Esophagus mucosa (tissue), 1 donor: ENCODE measurements around the gene BIN1. TPM values are rescaled to one million over a fixed set of nuclear protein-coding genes. Genes with fewer than 3 reads are reported as not detected.

Source experiments
- ATAC-seq: fragments of 200-7000 bp; cut with Tn5 transposase; one replicate; pipeline ENCODE4 v1.9.1; 2020
- total RNA-seq: library from RNA; stranded (reverse); gene quantifications from one replicate; pipeline ENCODE4 v1.2.4, GENCODE V29; 2023
- donor health status: DM: yes; HTN: yes; CAD: no.

The BIN1 gene, protein sequence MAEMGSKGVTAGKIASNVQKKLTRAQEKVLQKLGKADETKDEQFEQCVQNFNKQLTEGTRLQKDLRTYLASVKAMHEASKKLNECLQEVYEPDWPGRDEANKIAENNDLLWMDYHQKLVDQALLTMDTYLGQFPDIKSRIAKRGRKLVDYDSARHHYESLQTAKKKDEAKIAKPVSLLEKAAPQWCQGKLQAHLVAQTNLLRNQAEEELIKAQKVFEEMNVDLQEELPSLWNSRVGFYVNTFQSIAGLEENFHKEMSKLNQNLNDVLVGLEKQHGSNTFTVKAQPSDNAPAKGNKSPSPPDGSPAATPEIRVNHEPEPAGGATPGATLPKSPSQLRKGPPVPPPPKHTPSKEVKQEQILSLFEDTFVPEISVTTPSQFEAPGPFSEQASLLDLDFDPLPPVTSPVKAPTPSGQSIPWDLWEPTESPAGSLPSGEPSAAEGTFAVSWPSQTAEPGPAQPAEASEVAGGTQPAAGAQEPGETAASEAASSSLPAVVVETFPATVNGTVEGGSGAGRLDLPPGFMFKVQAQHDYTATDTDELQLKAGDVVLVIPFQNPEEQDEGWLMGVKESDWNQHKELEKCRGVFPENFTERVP
- total RNA-seq = 4.5 TPM

DNA sequence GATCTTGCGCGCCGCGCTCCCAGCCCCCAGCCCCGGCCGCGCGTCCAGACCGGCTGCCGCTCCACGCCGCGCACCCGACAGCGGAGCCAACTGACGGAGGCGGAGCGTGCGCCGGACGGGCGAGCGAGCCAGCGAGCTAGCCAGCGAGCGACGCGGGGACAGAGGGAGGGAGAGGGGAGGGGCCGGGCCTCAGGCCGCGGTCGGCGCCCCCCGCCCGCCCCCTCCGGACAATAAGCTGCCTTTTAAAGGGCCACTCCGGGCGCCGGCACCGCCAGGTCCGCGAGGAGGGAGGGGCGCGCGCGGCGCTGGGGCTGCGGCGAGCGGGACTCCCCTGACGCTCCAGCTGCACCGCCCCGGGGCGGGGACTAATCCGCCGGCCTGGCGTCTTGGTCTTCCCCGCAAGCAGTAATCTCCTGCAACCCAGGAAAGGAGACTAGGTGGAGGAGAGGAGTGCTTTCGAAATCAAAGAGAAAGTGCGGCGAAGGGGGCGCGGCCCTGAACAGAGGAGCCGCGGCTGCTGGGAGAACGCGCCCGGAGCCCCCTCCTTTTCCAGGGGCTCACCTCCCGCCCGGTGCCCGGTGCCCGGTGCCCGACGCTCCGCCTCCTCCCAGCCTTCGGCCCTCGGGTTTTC is at the start of gene BIN1:
Gene BIN1, minus strand, starts transcription at position 164 of the 631 bp plus-strand sequence. CDS start 211 bp downstream, outside the sequence.
- peak; percentile 83 for ATAC-seq

DNA sequence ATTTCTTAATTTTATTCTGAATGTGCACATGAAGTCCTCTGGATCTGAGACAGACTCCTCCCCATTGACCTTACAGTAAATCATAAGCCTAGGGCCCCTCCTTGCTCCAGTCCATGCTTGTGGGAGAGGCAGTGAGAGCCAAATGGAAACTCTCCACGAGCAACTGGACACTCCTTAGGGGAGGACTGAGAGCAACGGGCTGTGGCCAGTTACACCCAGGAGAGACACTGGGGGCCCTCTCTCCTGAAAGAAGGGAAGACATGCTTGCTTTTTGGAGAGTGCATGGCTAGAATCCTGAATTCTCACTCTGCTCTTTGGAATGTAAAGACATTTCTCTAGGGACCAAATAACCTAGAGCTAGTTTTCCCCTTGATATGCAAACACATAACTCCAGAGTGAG is 49.0 kb upstream of the BIN1 start:
- ATAC-seq = peak; percentile 45

DNA sequence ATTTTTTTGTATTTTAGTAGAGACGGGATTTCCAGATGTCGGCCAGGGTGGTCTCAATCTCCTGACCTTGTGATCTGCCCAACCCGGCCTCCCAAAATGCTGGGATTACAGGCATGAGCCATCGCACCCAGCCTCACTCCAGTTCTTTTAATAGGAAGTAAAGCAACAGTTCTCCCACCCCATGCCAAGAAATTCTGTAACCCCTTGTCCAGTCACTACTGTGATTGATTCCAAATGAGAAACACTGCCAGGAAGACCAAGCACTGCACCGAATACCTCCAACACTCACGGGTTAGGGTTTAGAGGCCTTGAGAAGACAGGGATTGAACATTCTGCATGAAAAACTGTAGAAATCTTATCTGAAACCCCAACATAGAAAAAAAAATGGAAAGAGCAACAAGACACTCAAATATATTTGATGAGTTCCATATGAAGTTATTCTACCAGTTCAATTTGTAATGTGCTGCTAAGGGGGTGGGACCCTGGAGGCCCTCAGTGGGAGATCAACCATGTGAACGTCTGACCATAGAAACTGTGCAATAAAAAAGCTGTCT is 48.2 kb upstream of the BIN1 start:
- ATAC-seq = no peak

DNA sequence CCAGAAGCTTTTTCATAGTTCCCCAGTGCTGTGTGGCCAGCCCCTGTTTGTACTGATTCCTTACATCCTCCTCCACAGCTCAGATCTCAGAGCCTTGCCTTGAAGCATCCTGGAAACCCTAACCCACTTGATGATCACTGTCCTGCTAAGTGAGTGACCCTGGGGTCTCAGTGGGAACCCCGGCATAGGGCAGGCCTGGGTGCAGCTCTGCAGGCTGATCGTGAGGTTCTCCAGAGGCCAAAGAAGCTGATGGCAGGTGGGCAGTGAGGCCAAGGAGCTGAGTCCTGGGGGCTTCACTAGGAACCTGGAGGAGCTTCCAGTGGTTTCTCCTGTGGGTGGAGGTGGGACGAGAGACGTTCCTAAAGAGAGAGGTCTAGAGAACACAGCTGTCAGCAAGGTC is 47.4 kb upstream of the BIN1 start:
- ATAC-seq = peak; percentile 17

DNA sequence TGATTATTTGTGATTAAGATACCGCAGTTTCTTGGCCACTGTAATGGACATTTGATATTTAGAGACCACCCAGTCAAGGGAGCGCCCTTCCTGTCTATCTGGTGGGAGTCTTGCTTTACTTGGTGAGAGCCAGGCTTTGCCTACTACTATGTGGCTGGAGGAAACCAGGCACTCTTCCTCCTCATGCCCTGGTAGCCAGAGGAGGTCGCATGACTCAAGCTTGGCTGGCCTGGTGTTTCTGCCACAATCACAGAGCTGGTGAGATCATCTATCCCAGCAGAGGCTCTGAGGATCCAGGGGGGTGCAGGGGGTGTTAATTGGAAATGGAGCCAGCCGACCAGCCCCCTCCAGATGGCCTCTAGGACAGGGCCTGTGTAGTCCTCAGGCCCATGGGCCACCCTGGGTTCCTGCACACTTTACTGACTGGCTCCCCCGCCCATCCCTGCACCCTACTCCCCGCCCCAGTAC is 46.8 kb upstream of the BIN1 start:
- ATAC-seq = peak; percentile 71

DNA sequence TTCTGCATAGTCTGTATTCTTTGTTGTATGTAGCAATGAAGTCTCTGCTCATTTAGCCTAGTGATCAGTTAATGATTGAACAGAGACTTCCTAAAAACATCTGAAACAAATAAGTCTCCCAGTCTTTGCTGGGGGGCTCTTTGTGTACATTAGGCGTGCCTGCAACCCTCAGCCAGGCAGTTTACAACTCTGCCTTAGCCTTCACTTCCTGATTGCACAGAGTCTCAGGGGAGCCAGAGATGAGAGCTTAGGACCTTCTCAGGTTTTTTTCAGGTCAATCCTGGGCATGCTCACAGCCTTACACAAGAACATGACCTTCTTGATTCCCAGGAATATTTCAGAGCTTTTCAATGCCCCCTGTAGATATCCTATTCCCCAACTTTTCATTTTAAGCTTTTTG is 44.0 kb upstream of the BIN1 start:
- ATAC-seq = no peak

DNA sequence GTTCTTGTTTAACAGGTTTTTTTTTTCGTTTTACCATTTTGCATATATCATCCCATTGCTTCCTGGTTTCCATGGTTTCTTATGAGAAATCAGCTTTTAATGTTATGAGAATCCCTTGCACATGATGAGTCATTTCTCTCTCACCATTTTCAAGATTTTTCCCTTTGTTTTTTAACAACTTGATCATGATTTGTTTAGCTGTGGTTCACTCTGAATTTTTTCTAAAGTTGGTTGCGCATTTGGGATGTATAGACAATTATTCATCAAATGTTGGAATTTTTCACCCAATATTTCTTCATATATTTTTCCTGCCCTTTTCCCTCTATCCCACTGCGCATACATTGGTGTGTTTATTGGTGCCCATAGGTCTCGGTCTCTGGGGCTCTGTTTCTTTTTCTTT is 42.4 kb upstream of the BIN1 start:
- no peak for ATAC-seq

DNA sequence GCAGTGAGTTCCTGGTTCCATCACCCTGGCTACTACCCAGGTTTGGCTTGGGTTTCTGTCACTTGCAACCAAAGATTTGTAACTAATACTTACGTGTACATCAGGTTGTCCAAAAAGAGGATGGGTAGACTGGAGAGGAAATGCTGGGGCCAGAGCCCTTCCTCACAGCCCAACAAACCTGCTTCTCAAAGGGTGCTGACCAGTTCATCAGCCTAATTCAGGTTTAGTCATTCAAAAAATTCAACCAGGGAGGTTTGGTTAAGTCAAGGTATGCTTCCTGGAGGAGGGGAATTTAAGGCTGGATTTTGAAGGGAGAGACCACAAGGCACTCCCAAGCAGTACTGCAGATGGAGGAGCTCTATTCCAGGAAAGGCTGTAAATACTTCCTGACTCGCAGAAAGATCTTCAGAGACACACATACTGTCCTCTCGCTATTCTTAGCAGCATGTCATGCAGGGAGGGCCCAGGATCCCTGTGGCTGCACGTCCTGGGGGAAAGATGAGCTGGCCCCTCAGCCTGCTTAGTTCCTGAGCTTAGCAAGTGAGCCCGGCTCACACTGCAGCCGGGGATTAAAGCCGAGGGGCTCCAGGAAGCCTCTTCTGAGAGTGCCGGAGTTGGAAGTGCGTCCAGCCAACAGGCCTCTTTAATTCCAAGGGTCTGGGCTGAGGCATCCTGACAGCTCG is 40.0 kb upstream of the BIN1 start:
- peak; percentile 79 for ATAC-seq

DNA sequence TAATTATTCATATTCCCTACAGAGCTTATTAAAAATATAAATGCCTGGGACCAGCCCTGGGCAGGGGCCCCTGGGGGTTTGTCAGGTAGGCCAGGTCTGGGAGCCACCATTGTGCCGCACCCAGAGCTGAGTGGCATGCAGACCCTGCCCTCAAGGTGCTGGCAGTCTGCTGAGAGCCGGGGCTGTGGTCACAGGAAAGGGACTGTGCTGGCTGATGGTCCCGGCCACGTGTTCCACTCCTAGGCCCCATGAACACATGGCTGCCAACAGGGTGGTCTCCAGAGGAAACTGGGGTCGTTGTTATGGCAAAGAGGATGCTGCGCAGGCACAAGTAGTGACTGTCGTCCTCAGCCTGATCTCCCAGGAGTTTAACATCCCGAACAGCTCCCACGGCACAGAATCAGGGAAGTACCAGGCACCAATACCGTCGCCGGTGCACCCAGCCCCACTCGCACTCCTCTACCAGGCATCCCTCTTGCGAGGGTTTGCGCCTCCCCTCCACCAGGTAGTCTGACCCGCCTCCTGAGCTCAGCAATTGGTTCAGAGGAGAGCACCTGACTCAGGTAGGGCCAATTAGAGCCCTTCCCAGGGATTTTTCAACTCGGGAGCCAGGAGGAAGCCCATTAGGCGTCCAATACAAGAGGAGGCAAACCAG is 39.2 kb upstream of the BIN1 start:
- no peak for ATAC-seq

DNA sequence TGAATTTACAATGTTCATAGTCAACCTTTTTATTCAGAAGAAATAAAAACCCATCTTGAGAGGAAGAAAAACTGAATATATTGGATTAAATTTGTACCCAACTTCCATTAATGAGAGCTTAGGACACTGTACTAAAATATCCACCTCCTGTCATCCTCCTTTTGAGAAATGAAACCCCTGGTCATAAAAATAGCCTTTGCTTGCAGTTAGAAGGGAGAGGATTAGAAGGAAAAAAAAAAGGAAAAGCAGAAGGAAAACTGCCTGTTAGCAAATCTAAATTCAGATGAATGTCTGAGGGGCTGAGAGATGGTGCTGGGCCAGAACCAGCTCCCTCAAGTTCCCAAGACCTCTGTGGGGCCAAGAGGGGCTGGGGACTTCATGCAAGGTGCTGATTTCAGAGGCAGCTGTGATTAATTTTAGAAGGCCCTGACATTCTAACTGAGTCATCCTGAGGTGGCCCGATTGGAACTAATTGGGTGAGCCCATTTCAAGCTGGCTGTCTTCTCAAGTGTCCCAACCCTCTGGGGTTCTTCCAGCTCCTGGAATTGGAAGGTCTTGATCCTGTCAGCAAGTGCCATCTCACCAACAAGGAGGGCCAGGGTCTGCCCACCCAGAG is 38.4 kb upstream of the BIN1 start:
- peak; percentile 33 for ATAC-seq

DNA sequence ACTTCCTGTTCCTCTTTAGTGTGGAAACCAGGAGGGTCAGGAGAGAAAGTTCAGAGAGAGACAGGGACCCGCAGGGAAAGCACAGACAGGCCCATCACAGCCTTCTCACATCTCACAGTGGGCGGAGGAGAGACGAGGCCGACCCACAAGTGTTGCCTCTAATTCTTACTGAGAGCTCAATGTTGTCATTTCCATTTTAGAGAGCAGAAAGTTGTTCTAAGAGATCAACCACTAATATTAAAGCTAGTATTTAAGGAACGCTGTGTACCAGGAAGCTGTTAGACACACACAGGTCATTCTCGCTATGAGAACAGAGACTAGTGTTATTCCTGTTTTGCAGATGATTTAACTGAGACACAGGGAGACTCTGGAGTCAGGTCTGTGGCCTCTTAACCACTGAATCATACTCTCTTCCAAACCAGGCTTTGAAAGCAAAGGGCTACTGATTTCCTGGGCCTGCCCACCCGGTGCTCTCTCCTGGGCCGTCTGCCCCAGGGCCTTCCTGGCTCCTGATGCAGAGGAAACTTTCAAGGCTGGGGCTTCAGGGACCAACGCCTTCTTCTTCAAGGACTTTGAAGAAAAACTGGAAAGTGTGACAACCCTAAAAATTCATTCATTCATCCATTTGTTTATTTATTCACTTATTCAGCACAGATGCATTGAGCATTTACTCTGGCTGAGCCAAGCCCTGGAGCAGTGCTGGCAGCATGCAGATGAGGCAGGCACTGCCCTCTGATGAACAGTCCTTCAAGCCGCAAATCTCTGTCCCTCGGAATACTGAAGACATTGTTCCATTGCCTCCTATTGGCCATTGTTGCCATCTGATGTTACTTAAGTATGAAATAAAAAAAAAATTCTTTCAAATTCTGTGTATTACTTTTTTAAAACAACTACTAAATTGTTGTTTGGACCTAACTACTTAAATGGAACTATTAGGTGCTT is 37.2 kb upstream of the BIN1 start:
- ATAC-seq = peak; percentile 65

DNA sequence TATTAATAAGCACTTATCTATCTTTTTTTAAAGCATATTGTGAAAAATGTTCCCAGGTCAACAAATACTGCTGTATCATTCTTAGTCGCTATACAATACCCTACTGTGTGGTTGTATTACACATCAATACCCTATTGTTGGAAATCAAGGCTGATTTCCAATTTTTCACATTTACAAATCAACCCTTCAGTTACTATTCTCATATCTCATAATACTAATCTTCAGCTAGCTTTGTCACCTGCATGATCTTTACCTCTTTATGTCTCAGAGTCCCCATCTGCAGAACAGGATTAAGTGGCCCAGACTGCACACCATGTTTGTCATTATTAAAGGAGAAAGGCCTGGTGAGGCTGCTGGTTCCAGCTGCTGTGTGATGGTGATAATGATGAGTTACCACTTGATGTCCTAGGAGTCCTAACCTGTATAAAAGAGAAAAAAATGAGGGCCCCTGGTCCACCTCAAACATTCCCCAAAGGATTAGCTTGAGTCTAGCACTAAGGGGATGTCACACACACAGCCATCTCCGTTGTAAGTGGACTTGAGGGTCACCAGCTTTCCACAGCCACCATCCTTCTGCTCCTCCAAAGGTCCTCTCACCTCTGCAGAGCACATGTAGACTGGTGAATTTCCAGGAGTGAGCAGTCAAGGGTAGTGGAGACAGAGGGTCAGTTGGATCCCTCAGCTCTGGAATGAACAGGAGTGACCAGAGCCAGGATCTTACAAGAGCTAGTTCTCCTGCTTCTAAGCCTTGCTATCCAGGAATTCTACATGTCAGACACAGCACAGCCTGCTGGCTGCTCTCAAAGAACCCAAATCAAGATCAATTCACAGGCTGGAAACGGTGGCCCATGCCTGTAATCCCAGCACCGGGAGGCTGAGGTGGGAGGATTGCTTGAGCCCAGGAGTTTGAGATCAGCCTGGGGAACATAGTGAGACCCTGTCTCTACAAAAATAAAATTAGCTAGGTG is 36.0 kb upstream of the BIN1 start:
- no peak for ATAC-seq

DNA sequence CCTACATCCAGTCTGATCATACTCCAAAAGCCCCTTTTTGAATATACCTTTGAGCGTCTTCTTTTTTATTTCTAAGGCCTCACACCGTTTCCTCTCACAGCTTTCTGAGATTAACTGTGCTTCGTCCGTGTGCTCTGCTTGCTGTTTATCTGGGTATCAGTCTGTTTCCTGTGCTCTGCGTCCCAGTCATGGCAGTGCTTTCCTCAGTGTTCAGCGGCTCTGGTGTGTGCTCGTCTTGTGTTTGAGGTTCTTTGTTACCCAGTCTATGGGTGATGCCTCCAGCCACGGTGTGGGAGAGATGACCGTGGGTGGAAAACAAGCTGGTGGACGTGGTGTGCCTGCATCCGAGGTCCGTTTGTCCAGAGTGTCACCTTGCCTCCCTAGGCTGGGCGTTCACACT is 33.6 kb upstream of the BIN1 start:
- ATAC-seq = no peak

DNA sequence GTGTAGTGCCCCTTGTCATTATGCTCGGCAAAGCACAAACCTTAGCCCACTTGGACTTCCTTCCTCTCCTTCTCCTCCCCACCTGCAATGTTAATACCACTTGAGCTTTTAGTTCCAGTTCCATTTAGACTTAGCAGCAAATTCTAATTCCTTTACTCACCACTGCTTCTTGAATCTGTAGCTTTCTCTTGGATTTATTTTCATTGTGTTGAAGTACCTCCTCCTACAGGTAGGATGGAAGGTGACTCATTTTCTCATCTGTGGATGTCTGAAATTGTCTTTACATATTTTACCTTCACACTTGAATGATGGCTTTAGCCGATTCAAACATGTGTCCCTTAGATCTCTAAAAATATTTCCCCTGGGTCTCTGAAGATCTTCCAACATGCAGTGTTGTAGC is 32.8 kb upstream of the BIN1 start:
- ATAC-seq = peak; percentile 72

DNA sequence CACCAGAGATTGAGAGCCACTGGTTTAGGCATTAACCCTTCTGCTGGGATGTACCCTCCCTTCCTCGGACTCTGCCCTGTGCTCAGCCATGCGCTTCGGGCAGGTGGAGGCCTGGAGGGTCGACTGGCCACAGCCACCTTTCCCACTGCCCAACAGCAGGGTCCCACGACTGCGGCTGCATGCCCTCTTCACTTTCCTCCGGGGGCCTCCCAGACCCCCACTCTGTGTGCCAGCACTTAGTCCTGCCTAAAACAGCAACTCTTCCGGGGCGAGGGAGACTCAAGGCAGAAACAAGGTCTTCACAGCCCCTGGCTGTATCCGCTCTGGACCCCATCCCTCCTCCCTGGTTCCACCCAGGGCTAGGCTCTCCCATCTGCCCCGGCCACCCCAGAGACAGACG is 31.3 kb upstream of the BIN1 start:
- ATAC-seq = no peak

DNA sequence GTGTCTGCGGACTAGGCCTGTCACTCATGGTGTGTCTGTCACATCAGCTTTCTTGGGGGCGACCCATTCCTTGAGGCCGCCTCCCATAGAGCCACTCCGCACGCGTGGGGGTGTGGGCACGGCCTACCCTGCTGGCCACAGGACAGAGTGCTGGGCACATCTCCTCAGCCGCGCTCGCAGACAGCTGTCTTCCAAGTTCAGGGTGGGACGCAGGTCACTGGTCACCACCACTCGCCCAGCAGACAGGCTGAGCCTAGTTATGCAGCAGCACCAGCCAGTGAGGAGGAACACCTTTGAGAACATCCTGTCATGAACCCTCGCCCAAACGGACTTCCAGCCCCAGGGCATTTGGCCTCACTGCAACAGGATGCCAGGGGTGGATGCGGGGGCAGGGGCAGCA is 30.8 kb upstream of the BIN1 start:
- no peak for ATAC-seq

DNA sequence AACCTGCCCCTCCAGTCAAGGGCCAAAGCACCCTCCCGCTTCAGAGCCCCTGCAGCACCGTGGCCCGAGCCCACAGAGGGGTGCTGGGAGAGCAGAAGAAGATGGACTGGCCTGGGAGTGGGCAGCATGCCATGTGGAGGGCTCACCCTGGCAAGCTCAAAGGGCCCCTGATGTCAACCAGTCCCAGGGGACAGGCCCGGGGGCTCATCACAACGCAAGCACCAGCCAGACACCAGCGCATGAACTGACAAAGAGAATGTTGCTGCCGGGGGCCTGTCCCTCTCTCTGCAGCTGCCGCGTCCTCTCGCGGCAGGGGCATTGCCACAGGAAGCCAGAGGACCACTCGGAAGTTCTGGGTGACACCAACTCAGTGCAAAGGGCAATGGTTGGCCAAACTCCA is 30.3 kb upstream of the BIN1 start:
- ATAC-seq = no peak

DNA sequence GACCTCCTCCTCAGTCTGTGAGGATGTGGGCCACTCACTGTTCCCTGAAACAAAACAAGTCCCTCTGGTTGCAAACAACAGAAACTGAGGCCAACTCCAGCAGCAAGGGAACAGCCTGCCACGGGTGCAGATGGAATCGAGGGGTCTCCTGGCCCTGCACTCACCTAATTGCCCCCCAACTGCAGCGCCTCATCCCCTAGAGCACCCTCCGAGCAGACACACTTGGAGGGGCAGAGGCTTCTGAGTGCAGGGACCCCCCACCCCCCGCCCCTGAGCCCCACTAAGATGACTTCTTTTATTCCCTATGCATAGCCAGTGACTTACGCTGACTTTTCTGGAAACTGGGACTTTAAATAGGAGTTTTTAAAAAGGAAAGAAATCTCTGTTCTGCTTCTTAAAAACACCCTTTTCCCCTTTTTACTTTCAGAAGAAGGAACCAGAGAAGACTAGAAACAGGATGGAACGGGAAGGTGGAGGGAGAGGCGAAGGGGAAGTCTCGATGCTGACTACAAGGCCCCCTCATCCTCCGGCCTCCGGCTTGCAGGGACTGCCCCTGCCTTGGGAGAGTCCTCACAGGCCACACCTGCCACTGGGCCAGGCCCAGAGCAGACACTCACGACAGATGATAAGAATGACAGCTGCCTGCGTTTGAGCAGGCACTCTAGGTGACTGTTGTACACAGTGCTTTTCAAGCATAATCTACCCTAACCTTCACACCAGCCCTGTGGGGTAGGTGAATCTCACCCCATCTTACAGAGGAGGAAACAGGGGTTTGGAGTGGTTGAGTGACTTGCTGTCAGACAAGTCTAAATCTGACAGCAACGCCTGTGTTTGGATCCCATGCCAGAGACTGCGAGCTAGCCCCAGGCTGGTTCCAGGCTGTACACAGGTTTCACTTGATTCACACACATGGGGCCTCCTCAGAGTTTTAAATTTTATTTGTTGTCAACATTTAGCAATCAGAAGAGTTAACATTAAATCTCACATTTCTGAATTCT is 28.2 kb upstream of the BIN1 start:
- peak; percentile 49 for ATAC-seq
